Retinal pigment epithelial cell (primary cell): ENCODE results near the gene CCT4.
"Not testable (repeated sequence)": the region's sequence is repeated elsewhere in the genome, so short reads cannot be mapped to it uniquely, and the experiment has no call there.

ENCODE experiments used
- DNase-seq: peaks from one replicate; pipeline ENCODE4 v3.0.0-alpha.2; 2010; ENCODE audit warnings: low read depth
- H3K4me3 ChIP-seq: 2 replicates; pipeline ENCODE4 v1.5.1; 2011; ENCODE audit warnings: mild to moderate bottlenecking, low read length, control low read depth, moderate library complexity
- CTCF ChIP-seq: conservative IDR thresholded peaks from 2 replicates; pipeline ENCODE4 v1.5.1; 2011; ENCODE audit warnings: low read depth, low read length, control low read depth, inconsistent platforms

CCT4 gene

DNA sequence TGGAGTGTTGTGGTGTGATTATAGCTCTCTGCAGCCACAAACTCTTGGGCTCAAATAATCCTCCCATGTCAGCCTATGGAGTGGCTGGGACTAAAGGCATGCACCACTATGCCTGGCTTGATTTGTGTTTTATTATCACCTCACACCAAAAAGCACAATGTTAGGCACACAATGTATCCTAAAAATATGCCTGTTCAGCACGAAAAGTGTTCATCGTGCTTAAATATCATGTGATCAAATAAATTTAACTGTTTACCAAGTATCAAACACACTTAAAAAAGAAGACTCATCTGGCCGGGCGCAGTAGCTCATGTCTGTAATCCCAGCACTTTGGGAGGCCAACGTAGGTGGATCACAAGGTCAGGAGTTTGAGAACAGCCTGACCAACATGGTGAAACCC lies 5.6 kb downstream of the CCT4 start:
- TF ChIP-seq CTCF: no peak
- H3K4me3 ChIP-seq: no peak overlapping the region
- DNase-seq: no peak

GRCh38 chr2:61879351-61879750 lies 9.1 kb downstream of the CCT4 start:
- DNase-seq, H3K4me3 ChIP-seq: not testable (repeated sequence)

DNA sequence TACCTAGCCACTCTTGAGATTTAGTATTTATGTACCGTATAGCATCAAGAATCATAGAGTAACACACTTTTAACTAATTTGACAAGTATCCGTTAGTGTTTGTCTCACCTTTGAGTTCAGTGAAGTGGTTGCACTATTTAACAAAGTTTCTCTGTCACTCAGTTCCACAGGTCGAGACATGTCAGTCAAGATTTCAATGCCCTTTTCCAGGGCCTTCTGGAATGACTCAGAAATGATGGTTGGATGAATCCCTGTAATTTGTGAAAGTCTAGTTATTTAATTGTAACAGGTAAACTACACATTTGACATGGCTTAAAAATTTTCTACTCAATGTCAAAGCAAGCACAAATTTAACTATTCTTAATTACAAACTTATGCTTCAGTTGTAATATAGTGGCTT lies 9.7 kb downstream of the CCT4 start:
- DNase-seq: no peak

DNA sequence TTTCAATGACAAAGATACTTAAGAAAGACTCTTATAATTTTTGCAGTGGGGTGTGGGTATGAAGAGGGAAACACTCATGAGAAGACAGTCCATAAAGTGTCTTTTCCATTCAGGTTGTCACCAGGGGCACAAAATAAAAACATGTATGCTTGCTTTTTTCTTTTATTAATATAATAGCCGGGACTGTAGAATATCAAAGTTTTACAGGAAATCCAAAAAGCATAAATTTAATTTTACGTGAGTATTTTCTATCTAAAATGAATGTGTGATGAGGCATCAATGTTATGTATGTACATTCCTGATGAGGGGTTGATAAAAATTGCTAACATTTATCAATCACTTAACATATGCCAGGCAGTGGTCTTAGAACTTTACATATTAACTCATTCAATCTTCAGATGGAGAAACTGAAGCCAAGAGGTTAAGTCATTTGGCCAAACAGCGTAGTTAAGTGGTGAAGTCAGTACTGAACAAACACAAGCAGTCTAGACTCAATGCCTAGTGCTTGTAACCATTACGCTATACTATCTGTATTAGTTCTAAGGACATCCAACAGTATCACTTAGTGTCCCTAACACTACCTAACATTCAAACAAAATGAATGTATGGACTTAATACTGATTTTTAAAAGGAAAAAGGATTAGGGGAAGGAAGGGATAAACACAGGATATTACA lies 10.7 kb downstream of the CCT4 start:
- TF ChIP-seq CTCF: no peak
- DNase-seq: no peak
- no peak overlapping the region for H3K4me3 ChIP-seq

More for the DNA sequence above, 9.7 kb downstream of the CCT4 start:
- no peak for TF ChIP-seq CTCF
- H3K4me3 ChIP-seq: no peak overlapping the region

GRCh38 chr2:61876400-61876799 lies 12.1 kb downstream of the CCT4 start:
- H3K4me3 ChIP-seq: no peak overlapping the region
- no peak for DNase-seq
- TF ChIP-seq CTCF: no peak

DNA sequence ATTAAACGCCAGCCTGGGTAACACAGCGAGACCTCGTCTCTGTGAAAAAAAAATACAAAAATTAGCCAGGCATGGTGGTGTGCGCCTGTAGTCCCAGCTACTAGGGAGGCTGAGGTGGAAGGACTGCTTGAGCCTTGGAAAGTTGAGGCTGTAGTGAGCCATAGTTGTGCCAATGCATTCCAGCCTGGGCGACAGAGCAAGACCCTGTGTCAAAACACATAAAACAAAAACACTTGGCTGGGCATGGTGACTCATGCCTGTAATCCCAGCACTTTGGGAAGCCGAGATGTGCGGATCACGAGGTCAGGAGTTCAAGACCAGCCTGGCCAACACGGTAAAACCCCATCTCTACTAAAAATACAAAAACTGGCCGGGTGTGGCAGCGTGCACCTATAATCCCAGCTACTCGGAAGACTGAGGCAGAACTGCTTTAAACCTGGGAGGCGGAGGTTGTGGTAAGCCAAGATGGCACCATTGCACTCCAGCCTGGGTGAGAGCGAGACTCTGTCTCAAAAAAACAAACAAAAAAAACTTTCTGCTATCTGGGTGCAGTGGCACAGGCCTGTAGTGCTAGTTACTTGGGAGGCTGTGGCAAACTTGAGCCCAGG lies 21.9 kb downstream of the CCT4 start:
- not testable (repeated sequence) for DNase-seq

GRCh38 chr2:61862085-61862484 lies 26.4 kb downstream of the CCT4 start:
- TF ChIP-seq CTCF: no peak
- no peak for DNase-seq
- H3K4me3 ChIP-seq: no peak overlapping the region

More for the DNA sequence above, 21.9 kb downstream of the CCT4 start:
- H3K4me3 ChIP-seq: not testable (repeated sequence)

GRCh38 chr2:61857224-61857623 lies 31.2 kb downstream of the CCT4 start:
- TF ChIP-seq CTCF: no peak
- H3K4me3 ChIP-seq: no peak overlapping the region
- DNase-seq: no peak
